Heart right ventricle (tissue), 16 donors: Measurements from ENCODE around the gene BNC2. TPM values are rescaled to one million over a fixed set of nuclear protein-coding genes. Genes with fewer than 3 reads are reported as not detected.

Experiments
- ATAC-seq, 8 donors: fragments of 200-7000 bp; cut with Tn5 transposase; one replicate each; pipeline ENCODE4 v1.9.1; 2020; ENCODE audit warnings: mild to moderate bottlenecking in 8 of 8, moderate library complexity in 8 of 8, moderate number of reproducible peaks in 1 of 8
- DNase-seq, 2 donors: peaks; one replicate each; pipeline ENCODE4 v3.0.0-alpha.2; 2020
- H3K27ac ChIP-seq, 10 donors: fragments of 200-600 bp; sonication (generic) in 2 of 10; one replicate each; pipeline versions ENCODE4 v1.5.0 to v1.8.0; 2020 to 2022; ENCODE audit warnings: mild to moderate bottlenecking in 3 of 10
- H3K27me3 ChIP-seq, 7 donors: fragments of 200-600 bp; one replicate each; pipeline ENCODE4 v1.8.0; 2021 to 2022; ENCODE audit warnings: mild to moderate bottlenecking in 2 of 7
- H3K36me3 ChIP-seq, 9 donors: fragments of 200-600 bp; sonication (generic) in 1 of 9; one replicate each; pipeline versions ENCODE4 v1.5.0 to v1.8.0; 2020 to 2022; ENCODE audit warnings: mild to moderate bottlenecking in 2 of 9
- H3K4me1 ChIP-seq, 9 donors: fragments of 200-600 bp; sonication (generic) in 1 of 9; one replicate each; pipeline versions ENCODE4 v1.5.0 to v1.8.0; 2020 to 2022; ENCODE audit warnings: mild to moderate bottlenecking in 4 of 9
- H3K4me3 ChIP-seq, 10 donors: fragments of 200-600 bp; sonication (generic) in 2 of 10; one replicate each; pipeline versions ENCODE4 v1.5.0 to v1.8.0; 2020 to 2022; ENCODE audit warnings: mild to moderate bottlenecking in 7 of 10, moderate library complexity in 2 of 10
- H3K9me3 ChIP-seq, 11 donors: fragments of 200-600 bp in 10 of 11; sonication (generic) in 2 of 11; one replicate each; pipeline versions ENCODE4 v1.5.0 to v1.8.0; 2013 to 2022; ENCODE audit warnings: mild to moderate bottlenecking in 2 of 11, control low read depth in 1 of 11, moderate library complexity in 1 of 11
- CTCF ChIP-seq, 9 donors: fragments of 200-600 bp; sonication (generic) in 2 of 9; IDR thresholded peaks; one replicate each; pipeline versions ENCODE4 v1.5.0 to v1.8.0; 2021 to 2022; ENCODE audit warnings: antibody characterized with exemption in 9 of 9, mild to moderate bottlenecking in 5 of 9, moderate library complexity in 1 of 9
- WGBS, 2 donors: extraction: QIAGEN DNeasy Blood & Tissue Kit; methylation state at CpG; one replicate each; pipeline ENCODE4 v1.1.7; 2013; ENCODE audit warnings: inconsistent platforms in 1 of 2; 5-methylcytosine and 5-hydroxymethylcytosine counted together
- intact Hi-C, 10 donors: fragments of 100-400 bp; cut with DNase I; formaldehyde crosslinking; loops; one replicate each; pipeline versions ENCODE4 v1.11.1 to v1.14.2; 2022
- polyA plus RNA-seq, 2 donors: library from polyadenylated mRNA; stranded (reverse); fragments of 200-250 nt; gene quantifications; one replicate each; pipeline ENCODE4 v1.2.3, GENCODE V29; 2013
- total RNA-seq, 10 donors: library from RNA; stranded (reverse); fragmentation: NEBNext Ultra II Directional in 3 of 10; extraction: Animal tissue kit (Norgen Biotek cat#: 25700) in 3 of 10; gene quantifications; one replicate each; pipeline versions ENCODE4 v1.2.1 to v1.2.4, GENCODE V29; 2021 to 2023
- donor health status: Arrhythmogenic right ventricular cardiomyopathy.
- donor health status: ischemic (EF 13 %, LVEDD 7.1; RV severe dilation, severe dysfunction).
- donor health status: healthy with polysubstance abuse.
- donor health status: DM: no; HTN: yes; CAD: no.
- donor health status: DM: no; HTN: no; CAD: no.
- donor health status: ischemic (EF 25% LVEDD 6.9; RV normal size, moderate dysfunction).
- donor health status: ischemic (EF 25% LVEDD 5.7; RV mildly dilated, moderate dysfunction).
- donor health status: healthy.
- donor health status: DM: yes; HTN: yes; CAD: no.
- donor health status: Ischemic cardiomyopathy.
- donor health status: ischemic (EF 35%, LVEDD 5.7; RV mildly dilated, moderate dysfunction).
- donor health status: nonischemic (EF 11% LVEDD 7.7; RV severe dilation, severe dysfunction).
- donor health status: DM: yes; HTN: yes; CAD: no.
- donor health status: PGD.
- donor health status: ischemic (EF 29% LVEDD 5.4; RV normal size, mild dysfunction).
- donor health status: nonischemic (EF 23%, LVEDD 6.1; RV moderate dilation, normal function).

The BNC2 gene
- total and polyA plus RNA-seq, 12 donors, result 0.49 to 7.3 (median 3.2) TPM

- intact Hi-C loops, result no loop called here
- DNase-seq, result no peak
- H3K27ac ChIP-seq, result no peak overlapping the region
- H3K27me3 ChIP-seq, result no peaks in the 10 kb centered on the region
- TF ChIP-seq CTCF (IDR thresholded peaks at IDR 0.05), result no peak
- H3K9me3 ChIP-seq, result no peaks in the 10 kb centered on the region
- 86% methylated on average over 2 of the region's 2 CpGs for WGBS, 2 donors
- no peaks in the 10 kb centered on the region for H3K4me1 ChIP-seq
- no peaks in the 10 kb centered on the region for H3K36me3 ChIP-seq
- H3K4me3 ChIP-seq, result no peak overlapping the region
- ATAC-seq, result no peak
Observed at GRCh38 chr9:16763946-16764345, 106.5 kb downstream of the BNC2 start.

- Histone ChIP-seq H3K4me3 (no peak overlapping the region), H3K36me3 (no peaks in the 10 kb centered on the region), H3K27me3 (no peaks in the 10 kb centered on the region), H3K4me1 (no peaks in the 10 kb centered on the region), H3K27ac (no peak overlapping the region), H3K9me3 (no peaks in the 10 kb centered on the region)
- intact Hi-C loops, result no loop called here
- DNase-seq, result no peak
- WGBS, 2 donors, result 67 to 69% methylated on average over 8 of the region's 8 CpGs
- ATAC-seq, result no peak
- TF ChIP-seq CTCF (IDR thresholded peaks at IDR 0.05), result no peak
Observed at GRCh38 chr9:16755467-16756160, 114.9 kb downstream of the BNC2 start.

- intact Hi-C loops, result no loop called here
- Histone ChIP-seq H3K4me1 (no peaks in the 10 kb centered on the region), H3K4me3 (no peak overlapping the region), H3K9me3 (no peaks in the 10 kb centered on the region), H3K27ac (no peak overlapping the region), H3K27me3 (no peaks in the 10 kb centered on the region), H3K36me3 (no peaks in the 10 kb centered on the region)
- ATAC-seq (no peak), DNase-seq (no peak)
- TF ChIP-seq CTCF (IDR thresholded peaks at IDR 0.05), result no peak
- WGBS, 2 donors, result 95 to 96% methylated on average over 4 of the region's 4 CpGs
Observed at GRCh38 chr9:16754662-16755061, 115.8 kb downstream of the BNC2 start.

GRCh38 chr9:16753256-16753655 lies 117.2 kb downstream of the BNC2 start:
- ATAC-seq, result no peak
- DNase-seq, result no peak
- no peaks in the 10 kb centered on the region for H3K27me3 ChIP-seq
- 76 to 81% methylated on average over 2 of the region's 2 CpGs for WGBS, 2 donors
- TF ChIP-seq CTCF (IDR thresholded peaks at IDR 0.05), result no peak
- no peaks in the 10 kb centered on the region for H3K9me3 ChIP-seq
- no peaks in the 10 kb centered on the region for H3K36me3 ChIP-seq
- H3K27ac ChIP-seq, result no peak overlapping the region
- no peaks in the 10 kb centered on the region for H3K4me1 ChIP-seq
- intact Hi-C loops, result no loop called here
- no peak overlapping the region for H3K4me3 ChIP-seq
